Measurements from ENCODE around the gene RC3H2.

The RC3H2 gene

DNA sequence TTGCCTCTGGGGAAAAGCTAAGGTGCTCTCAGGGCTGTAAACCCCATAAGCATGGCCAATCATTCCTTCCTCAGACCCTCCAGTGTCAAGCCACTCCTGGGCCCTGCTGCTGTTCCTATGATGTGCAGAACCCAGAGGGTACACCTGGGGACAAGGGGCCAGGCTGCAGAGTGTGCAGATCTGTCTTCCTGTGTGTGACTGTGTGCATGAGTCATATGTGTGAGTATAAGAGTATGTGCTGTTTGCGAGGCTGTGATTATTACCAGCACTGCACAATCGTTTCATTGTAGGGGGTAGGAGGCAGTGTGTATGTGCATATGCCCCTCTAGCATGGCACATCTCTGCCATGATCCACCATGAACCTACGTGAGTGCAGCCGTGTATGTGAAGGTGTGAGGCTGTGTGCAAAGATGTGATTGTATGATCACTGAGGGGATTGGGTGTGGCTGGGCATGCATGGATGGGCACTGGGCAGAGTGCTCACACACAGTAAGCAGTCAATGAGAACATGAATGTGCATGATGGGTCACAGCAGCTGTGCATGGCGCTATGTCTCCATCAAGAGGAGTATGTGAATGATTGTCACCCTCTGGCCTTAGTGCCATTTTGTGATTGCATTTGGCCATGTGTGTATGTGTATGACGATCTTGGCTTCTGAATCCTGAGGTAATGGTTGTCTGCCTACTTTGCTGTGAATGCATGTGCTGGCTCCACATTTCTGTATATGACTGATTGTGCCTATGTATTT lies 107.7 kb downstream of the RC3H2 start:
- TF ChIP-seq CTCF (IDR thresholded peaks at IDR 0.05; ENCODE audit: low read depth, low read length, missing control alignments), result no peak
- H3K4me3 ChIP-seq (replicated peaks; ENCODE audit: low read depth, low read length), result no peak overlapping the region
- DNase-seq (ENCODE audit: extremely low read depth, low read depth), result no peak
